HG03520 (cell line): ENCODE measurements around the gene CD93.

ENCODE experiments used
- ATAC-seq: cut with Tn5 transposase; IDR thresholded peaks from one replicate; pipeline ENCODE4 v1.9.1; 2021; ENCODE audit warnings: mild to moderate bottlenecking, moderate library complexity; ENCODE audit not compliant: unreplicated experiment

Gene CD93

GRCh38 chr20:23084845-23085365 lies 1.2 kb downstream of the CD93 start:
- ATAC-seq, result no peak

- no peak for ATAC-seq
These were observed 1.8 kb downstream of the CD93 start for GRCh38 chr20:23084282-23084844.

- ATAC-seq, result no peak
These were observed 2.4 kb downstream of the CD93 start for GRCh38 chr20:23083553-23084220.

- no peak for ATAC-seq
These were observed 3.1 kb downstream of the CD93 start for GRCh38 chr20:23082846-23083552.

- ATAC-seq, result no peak
These were observed 4.8 kb downstream of the CD93 start for GRCh38 chr20:23081263-23081819.

GRCh38 chr20:23080521-23080920 lies 5.6 kb downstream of the CD93 start:
- no peak for ATAC-seq

- no peak for ATAC-seq
These were observed 6.2 kb downstream of the CD93 start for GRCh38 chr20:23079926-23080325.

- ATAC-seq, result no peak
These were observed 7.1 kb downstream of the CD93 start for GRCh38 chr20:23079016-23079351.

- no peak for ATAC-seq
These were observed 7.6 kb downstream of the CD93 start for GRCh38 chr20:23078351-23079015.

GRCh38 chr20:23077277-23077676 lies 8.8 kb downstream of the CD93 start:
- no peak for ATAC-seq

GRCh38 chr20:23074052-23074451 lies 12.1 kb downstream of the CD93 start:
- no peak for ATAC-seq

- no peak for ATAC-seq
These were observed 13.1 kb downstream of the CD93 start for GRCh38 chr20:23072892-23073586.

GRCh38 chr20:23071996-23072395 lies 14.1 kb downstream of the CD93 start:
- no peak for ATAC-seq

- no peak for ATAC-seq
These were observed 14.7 kb downstream of the CD93 start for GRCh38 chr20:23071398-23071797.

GRCh38 chr20:23069108-23069507 lies 17.0 kb downstream of the CD93 start:
- ATAC-seq, result no peak

- ATAC-seq, result no peak
These were observed 17.8 kb downstream of the CD93 start for GRCh38 chr20:23068283-23068682.

GRCh38 chr20:23066772-23067171 lies 19.4 kb downstream of the CD93 start:
- ATAC-seq, result no peak

- no peak for ATAC-seq
These were observed 20.6 kb downstream of the CD93 start for GRCh38 chr20:23065266-23066201.

GRCh38 chr20:23063581-23063980 lies 22.5 kb downstream of the CD93 start:
- ATAC-seq, result no peak

- no peak for ATAC-seq
These were observed 23.0 kb downstream of the CD93 start for GRCh38 chr20:23063168-23063567.
